ENCODE data around the gene PTPRN2.

The PTPRN2 gene

DNA sequence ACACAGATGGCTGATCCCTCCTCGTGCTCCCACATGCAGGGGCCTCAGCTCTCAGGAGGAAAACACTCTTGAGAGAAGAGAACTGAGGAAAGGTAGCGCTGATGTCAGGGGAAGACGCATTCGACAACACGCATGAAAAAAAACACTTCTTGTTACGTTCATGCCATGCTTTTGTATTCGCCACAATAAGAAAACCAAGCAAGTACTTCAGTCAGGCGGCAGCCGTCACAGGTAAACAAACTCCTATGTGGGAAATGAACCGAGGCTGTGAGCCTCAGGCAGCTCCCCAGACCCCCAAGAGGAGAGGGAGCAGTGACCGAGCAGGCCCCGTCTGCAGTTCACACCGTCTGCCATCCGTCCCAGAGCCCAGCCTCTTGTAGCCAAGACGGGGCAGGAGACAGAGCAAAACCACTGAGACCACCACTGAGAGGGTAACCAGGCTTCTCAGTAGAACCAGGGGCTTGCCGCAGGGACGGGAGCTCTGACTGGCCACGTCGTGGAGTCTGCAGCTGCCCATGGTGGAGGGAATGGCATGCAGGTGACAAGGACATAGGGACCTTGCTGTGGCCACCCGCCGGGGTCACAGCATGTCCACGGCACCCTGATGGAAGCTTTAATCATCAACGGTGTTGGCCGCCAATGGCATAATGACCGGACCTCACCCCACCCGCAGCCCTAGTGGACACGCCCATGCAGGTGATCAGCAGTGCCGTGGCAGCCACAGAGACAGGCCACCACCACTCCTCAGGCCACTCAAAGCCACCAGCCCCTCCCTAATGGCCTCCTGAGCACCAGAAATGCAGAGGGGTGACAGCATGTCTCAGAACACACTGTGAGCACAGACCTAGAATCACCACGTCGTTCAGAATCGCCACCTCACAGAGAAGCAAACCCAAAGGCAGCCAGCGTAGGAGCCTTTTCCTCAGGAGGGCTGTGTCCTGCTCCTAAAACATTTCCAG lies 304.3 kb downstream of the PTPRN2 start:
- TF ChIP-seq, protein P1, sequence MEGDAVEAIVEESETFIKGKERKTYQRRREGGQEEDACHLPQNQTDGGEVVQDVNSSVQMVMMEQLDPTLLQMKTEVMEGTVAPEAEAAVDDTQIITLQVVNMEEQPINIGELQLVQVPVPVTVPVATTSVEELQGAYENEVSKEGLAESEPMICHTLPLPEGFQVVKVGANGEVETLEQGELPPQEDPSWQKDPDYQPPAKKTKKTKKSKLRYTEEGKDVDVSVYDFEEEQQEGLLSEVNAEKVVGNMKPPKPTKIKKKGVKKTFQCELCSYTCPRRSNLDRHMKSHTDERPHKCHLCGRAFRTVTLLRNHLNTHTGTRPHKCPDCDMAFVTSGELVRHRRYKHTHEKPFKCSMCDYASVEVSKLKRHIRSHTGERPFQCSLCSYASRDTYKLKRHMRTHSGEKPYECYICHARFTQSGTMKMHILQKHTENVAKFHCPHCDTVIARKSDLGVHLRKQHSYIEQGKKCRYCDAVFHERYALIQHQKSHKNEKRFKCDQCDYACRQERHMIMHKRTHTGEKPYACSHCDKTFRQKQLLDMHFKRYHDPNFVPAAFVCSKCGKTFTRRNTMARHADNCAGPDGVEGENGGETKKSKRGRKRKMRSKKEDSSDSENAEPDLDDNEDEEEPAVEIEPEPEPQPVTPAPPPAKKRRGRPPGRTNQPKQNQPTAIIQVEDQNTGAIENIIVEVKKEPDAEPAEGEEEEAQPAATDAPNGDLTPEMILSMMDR (conservative IDR thresholded peaks at IDR 0.05; ENCODE audit: low read length), result no peak
- no peak overlapping the region for H3K4me3 ChIP-seq (ENCODE audit: low read length)
- DNase-seq (ENCODE audit: low read depth), result no peak

DNA sequence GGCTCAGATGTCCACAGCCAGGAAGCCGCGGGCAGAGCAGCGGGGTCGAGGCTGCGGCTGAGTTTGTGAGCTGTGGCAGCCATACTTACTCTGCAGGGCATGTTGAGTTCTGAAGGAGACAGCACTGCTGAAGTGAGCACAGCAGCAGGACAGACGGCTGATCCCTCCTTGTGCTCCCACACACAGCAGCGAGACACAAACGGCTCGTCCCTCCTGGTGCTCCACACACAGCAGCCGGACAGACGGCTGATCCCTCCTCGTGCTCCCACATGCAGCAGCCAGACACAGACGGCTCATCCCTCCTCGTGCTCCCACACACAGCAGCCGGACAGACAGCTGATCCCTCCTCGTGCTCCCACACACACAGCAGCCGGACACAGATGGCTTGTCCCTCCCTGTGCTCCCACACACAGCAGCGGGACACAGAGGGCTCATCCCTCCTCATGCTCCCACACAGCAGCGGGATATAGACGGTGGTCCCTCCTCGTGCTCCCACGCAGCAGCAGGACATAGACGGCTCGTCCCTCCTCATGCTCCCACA lies 305.1 kb downstream of the PTPRN2 start:
- no peak overlapping the region for H3K4me3 ChIP-seq (ENCODE audit: low read length)
- TF ChIP-seq, protein P1 (conservative IDR thresholded peaks at IDR 0.05; ENCODE audit: low read length), result no peak
- DNase-seq (ENCODE audit: low read depth), result no peak

DNA sequence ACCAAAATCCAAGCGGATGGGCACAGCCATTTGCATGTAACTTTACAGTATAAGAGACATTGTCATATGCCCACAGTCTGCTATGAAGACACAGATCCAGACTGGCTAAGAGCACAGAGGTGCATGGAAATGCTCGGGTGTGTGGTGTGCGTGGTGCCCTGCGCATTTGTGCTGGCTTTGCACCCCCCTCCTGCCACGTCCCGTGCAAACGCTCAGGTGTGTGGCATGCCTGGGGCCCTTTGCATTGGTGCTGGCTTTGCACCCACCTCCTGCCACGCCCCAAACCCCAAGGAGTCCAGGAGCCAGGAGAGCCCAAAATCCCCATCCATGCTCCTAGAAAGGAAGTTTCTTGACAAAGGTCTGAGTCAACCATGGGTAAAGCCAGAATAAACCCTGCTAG lies 306.2 kb downstream of the PTPRN2 start:
- no peak overlapping the region for H3K4me3 ChIP-seq (ENCODE audit: low read length)
- TF ChIP-seq, protein P1 (conservative IDR thresholded peaks at IDR 0.05; ENCODE audit: low read length), result no peak
- no peak for DNase-seq (ENCODE audit: low read depth)

DNA sequence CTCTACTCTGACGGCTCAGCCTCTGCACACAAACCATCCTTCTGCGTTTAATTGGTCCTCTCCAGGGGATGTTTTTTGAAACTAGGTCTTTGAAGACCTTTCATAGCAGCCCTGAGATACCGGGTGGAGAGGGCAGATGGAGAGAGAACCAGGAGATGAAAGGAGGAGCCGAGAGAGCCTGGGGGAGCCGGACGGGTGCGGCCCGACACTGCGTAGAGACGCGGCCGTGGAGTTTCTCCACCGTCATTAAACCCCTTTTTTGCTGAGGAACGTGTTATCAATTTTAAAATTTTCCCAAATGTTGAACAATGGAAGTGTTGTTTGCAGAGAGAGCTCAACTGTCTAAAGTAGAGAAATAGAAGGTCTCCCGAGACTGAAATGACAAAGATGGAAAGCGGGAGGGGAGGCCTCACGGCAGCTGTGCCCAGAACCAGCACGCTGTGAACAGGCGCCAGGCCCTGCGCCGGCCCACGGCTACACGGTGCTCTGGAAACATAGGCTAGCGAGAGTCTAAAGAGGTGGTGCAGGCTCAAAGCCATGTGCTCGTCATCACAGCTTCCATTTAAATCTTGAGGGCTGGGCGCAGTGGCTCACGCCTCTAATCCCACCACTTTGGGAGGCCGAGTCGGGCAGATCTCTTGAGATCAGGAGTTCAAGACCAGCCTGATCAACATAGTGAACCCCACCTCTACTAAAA lies 307.0 kb downstream of the PTPRN2 start:
- no peak for DNase-seq (ENCODE audit: low read depth)
- TF ChIP-seq, protein P1 (conservative IDR thresholded peaks at IDR 0.05; ENCODE audit: low read length), result no peak
- no peak overlapping the region for H3K4me3 ChIP-seq (ENCODE audit: low read length)

DNA sequence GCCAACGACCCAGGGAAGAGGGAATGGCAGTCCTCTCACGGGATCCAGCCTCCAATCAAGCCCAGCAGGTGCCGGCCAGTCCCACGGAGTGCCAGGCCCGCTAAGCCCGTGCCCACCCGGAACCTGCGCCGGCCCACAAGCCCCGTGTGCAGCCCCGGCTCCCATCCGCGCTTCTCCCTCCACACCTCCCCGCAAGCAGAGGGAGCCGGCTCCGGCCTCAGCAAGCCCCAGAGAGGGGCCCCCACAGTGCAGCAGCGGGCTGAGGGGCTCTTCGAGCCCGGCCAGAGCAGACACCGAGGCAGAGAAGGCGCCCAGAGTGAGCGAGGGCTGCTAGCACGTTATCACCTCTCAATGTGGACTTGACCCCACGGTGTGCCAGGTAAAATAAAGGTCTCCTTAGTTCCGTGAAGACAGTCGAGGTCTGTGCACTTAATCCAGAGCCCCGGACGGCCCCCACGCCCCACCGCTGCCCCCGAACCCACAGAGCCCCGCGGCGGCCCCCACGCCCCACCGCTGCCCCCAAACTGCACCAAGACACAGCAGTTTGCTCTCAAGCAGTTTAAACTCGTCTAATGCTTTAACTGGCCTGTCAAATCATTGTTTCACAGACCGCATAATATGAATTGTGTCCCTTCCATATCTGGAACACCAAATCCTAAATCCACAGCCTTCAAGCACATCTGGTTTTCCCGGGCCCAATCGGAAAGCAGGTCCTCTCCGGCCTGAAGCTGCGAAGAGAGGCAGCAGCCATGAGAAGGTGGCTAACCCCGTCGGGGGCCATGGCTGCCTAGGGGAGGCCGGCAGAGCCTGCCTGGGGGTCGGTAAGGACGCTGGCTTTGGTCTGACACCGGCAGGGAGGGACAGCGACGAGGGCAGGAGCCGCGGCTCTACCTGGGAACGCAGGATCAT lies 307.8 kb downstream of the PTPRN2 start:
- TF ChIP-seq, protein P1 (conservative IDR thresholded peaks at IDR 0.05; ENCODE audit: low read length), result no peak
- no peak for DNase-seq (ENCODE audit: low read depth)
- no peak overlapping the region for H3K4me3 ChIP-seq (ENCODE audit: low read length)

DNA sequence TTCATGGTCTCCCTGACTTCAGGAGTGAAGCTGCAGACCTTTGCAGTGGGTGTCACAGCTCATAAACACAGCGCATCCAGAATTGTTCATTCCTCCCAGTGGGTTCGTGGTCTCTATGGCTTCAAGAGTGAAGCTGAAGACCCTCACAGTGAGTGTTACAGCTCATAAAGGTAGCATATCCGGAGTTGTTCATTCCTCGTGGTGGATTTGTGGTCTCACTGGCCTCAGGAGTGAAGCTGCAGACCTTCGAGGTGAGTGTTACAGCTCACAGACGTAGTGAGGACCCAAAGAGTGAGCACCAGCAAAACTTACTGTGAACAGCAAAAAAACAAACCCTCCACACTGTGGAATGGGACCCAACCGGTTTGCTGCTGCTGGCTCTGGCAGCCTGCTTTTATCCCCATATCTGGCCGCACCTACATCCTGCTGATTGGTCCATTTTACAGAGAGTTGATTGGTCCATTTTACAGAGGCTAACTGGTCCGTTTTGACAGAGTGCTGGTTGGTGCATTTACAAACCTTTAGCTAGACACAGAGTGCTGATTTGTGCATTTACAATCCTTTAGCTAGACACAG lies 308.8 kb downstream of the PTPRN2 start:
- DNase-seq (ENCODE audit: low read depth), result no peak
- no peak overlapping the region for H3K4me3 ChIP-seq (ENCODE audit: low read length)
- TF ChIP-seq, protein P1 (conservative IDR thresholded peaks at IDR 0.05; ENCODE audit: low read length), result no peak

Data from AG10803 (cell line).